ENCODE measurements around the gene PPM1M. TPM values are rescaled to one million over a fixed set of nuclear protein-coding genes. Genes with fewer than 3 reads are reported as not detected.

The PPM1M gene
- total RNA-seq, 2 donors from 2014 or later = 5.7 to 8.1 TPM

- Histone ChIP-seq H3K27me3 (no peaks in the 10 kb centered on the region), H3K36me3 (no peaks in the 10 kb centered on the region), H3K27ac (peak overlapping the region; percentile 93 to 95), H3K4me1 (peaks cover 0 to 62% of the 10 kb centered on the region in 2 donors), H3K9me3 (no peaks in the 10 kb centered on the region), H3K4me3 (peak overlapping the region; percentile 78 to 85)
- no peak for DNase-seq (ENCODE audit: low spot score)
- TF ChIP-seq CTCF (IDR thresholded peaks at IDR 0.05) = no peak
These were observed 7.3 kb upstream of the PPM1M start for GRCh38 chr3:52238193-52238760.

- Histone ChIP-seq H3K4me1 (peaks cover 0 to 59% of the 10 kb centered on the region in 2 donors), H3K27ac (peak within 1 kb of the TSS; percentile 93 to 95), H3K9me3 (no peaks in the 10 kb centered on the region), H3K4me3 (peak within 1 kb of the TSS; percentile 78 to 85), H3K36me3 (no peaks in the 10 kb centered on the region), H3K27me3 (no peaks in the 10 kb centered on the region)
- TF ChIP-seq CTCF (IDR thresholded peaks at IDR 0.05) = peak; percentile 19 to 61
- no peak for DNase-seq (ENCODE audit: low spot score)
These were observed 6.5 kb upstream of the PPM1M start, which contains the start of gene TWF2 for GRCh38 chr3:52238761-52239701. TSS of gene TWF2 (minus strand) at chr3:52239158. CDS start at chr3:52239016, 142 bp downstream.

- H3K27ac ChIP-seq = peak overlapping the region; percentile 93 to 95
- peak overlapping the region in 1 of 2 donors; percentile 85 for H3K4me3 ChIP-seq
- peak; percentile 82 for DNase-seq (ENCODE audit: low spot score)
- TF ChIP-seq CTCF (IDR thresholded peaks at IDR 0.05) = no peak
- no peaks in the 10 kb centered on the region for H3K27me3 ChIP-seq
- H3K4me1 ChIP-seq = peaks cover 0 to 59% of the 10 kb centered on the region in 2 donors
- no peaks in the 10 kb centered on the region for H3K36me3 ChIP-seq
- H3K9me3 ChIP-seq = no peaks in the 10 kb centered on the region
These were observed 5.3 kb upstream of the PPM1M start for GRCh38 chr3:52240059-52240885.

- DNase-seq (ENCODE audit: low spot score) = no peak
- TF ChIP-seq CTCF (IDR thresholded peaks at IDR 0.05) = no peak
- no peaks in the 10 kb centered on the region for H3K27me3 ChIP-seq
- no peaks in the 10 kb centered on the region for H3K36me3 ChIP-seq
- peaks cover 0 to 54% of the 10 kb centered on the region in 2 donors for H3K4me1 ChIP-seq
- H3K4me3 ChIP-seq = no peak overlapping the region
- no peaks in the 10 kb centered on the region for H3K9me3 ChIP-seq
- H3K27ac ChIP-seq = no peak overlapping the region
These were observed 4.6 kb upstream of the PPM1M start for GRCh38 chr3:52240886-52241370.

GRCh38 chr3:52242039-52242438 is 3.5 kb upstream of the PPM1M start:
- Histone ChIP-seq H3K27ac (no peak overlapping the region), H3K36me3 (no peaks in the 10 kb centered on the region), H3K4me1 (peaks cover 0 to 51% of the 10 kb centered on the region in 2 donors), H3K9me3 (no peaks in the 10 kb centered on the region), H3K27me3 (no peaks in the 10 kb centered on the region), H3K4me3 (no peak overlapping the region)
- no peak for DNase-seq (ENCODE audit: low spot score)
- TF ChIP-seq CTCF (IDR thresholded peaks at IDR 0.05) = no peak
